Lung microvascular endothelial cell (primary cell): ENCODE results near the gene CD72. TPM values are rescaled to one million over a fixed set of nuclear protein-coding genes. Genes with fewer than 3 reads are reported as not detected.
A peak's percentile ranks its signal among the peaks of the same experiment; 100 is the strongest.

Experiments
- DNase-seq, 2 donors: peaks; one replicate each; pipeline versions ENCODE4 v3.0.0 to v3.0.0-alpha.2; 2010; ENCODE audit warnings: low read depth in 2 of 2
- total RNA-seq: library from RNA; depleted of rRNA; stranded (reverse); fragments of >200 nt; gene quantifications from 2 replicates; pipeline ENCODE4 v1.2.1, GENCODE V29; 2014

The CD72 gene, protein sequence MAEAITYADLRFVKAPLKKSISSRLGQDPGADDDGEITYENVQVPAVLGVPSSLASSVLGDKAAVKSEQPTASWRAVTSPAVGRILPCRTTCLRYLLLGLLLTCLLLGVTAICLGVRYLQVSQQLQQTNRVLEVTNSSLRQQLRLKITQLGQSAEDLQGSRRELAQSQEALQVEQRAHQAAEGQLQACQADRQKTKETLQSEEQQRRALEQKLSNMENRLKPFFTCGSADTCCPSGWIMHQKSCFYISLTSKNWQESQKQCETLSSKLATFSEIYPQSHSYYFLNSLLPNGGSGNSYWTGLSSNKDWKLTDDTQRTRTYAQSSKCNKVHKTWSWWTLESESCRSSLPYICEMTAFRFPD
- under 0.01 TPM in 1 of 2 replicates, not detected in the other for total RNA-seq

DNA sequence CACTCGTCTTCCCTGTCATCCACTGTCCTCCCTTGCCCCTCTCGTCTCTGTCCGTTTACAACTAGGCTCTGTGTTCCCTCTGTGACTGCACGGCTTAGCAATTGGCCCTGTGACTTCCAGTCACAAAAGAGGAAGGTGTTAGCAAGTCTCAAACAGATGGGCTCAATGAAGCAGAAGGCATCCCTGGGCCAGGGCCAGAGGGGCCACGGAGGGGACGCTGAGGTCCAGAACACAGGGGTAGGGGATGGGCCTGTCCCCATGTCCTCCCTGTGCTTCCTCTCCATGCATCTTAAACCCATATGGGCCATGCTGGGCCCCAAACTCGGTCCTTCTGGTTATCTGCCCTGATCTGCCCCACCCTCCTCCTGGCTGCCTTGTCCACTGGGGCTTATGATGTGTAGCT lies at the start of gene CD72:
Gene CD72 (minus strand): TSS at position 89 of the 403 bp plus-strand sequence. CDS start 110 bp downstream, outside the sequence.
- no peak for DNase-seq

DNA sequence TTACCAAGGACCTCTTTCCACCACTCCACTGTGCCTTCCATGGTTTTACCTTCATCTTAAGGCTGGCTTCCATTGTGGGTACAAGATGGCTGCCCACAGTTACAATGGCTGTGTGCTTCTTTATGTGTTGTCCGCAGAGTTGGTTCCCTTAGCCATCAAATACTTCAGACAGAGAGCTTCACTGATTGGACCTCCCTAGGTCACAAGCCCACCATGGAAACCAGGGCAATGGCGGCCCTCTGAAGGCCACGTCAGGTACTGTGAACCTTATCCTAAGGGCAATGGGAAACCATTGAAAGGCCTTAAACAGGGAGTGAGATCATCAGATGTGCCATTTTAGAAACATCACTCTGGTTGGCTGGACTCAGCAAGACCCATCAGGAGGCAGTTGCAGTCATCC lies 49.7 kb upstream of the CD72 start:
- no peak for DNase-seq

DNA sequence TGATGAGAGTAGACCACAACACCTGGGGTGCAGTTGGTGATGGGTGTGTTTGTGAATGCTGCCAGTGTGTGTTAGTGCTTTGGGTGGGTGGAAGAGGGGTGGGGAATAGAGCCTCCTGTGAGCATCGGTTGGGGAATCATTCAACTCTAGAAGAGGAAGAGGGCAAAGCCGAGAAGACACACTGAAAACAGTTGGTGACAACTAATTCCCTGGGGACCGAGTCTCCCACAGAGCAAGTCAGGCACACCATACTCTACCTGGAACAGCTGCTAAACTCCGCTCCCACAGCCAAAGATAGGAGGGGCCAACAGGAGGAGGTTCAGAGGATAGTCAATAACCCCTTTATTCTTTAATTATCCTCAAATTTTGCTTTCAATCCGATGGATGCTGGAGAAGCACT lies 48.3 kb upstream of the CD72 start:
- DNase-seq, result no peak

DNA sequence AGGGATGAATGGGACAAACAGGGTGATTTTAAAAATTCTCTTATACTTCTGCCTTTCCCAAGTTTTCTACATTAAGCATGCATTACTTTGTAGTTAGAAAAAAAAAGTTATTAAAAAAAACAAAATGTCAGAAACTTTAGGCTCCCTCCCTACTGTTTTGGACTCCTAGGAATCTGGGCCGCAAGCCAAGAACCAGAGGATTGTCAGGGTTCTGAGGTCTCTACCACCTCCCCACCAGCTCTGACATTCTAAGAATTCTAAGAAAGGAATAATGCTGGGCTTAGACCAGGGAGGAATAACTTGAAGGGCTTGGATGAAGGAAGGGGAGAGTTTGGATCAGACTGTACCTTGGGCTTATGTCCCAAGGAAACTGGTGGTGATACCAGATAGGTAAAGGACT lies 47.8 kb upstream of the CD72 start:
- no peak for DNase-seq

DNA sequence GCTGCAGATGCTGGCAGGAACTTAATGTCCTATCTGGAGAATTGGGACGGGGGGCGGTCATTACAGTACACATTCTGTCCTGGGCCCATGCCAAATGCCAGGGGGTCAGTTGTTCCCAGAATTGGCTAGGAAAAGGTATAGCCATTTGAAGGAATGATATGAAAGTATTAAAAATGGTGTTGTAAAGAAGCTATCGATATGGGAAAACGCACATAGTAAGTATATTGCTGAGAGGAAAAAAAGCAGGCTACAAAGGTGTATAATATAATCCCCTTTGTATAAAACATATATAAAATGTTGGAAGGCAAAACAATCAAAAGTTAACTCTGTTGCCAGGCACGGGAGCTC lies 47.2 kb upstream of the CD72 start:
- DNase-seq, result no peak

DNA sequence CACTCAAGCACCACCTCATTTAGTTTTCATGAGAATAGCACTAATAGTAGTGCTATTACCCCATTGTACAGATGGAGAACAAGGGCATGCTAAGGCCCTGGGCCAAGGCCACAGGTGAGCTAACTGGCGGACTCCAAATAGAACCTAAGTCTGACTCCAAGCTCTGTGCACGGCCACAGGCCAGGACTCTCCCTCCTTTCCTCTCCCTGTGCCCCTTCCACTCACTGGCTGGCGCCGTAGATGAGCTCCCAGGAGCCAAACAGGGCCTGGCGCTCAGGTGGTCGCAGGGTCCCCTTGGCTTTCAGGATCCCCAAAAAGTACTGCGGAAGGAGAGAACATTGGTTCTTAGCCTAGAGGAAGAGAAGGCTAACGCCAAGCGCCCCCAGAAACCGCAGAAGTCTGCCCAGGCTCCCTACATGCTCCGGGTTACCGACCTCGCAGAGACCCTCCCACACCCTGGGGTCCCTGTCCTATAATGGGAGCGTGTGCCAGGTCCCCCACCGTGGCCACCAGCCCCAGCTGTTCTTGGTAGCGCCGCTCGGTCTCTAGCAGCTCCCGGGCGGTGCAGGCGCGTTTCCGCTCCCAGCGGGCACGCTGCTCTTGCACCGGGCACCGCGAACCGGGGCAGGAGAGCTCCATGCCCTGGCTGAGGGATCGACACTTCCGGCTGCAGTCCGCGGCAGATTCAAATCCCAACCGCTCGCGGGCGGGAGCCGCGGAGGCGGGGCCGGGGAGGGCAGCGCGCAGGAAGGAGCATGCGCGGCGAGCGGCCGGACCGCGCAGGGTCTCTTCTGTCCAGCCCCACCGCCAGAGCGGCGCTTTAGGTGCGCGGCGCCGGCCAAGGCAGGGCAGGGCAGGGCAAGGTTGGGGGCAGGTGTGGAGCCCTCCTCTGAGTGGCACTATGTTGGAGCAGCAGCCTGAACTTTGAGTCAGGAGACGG lies 46.6 kb upstream of the CD72 start, which contains the start of gene ARHGEF39:
Gene ARHGEF39 (minus strand): TSS at position 665 of the 940 bp plus-strand sequence. CDS start 26 bp downstream, at position 639.
- peak; percentile 74 to 79 for DNase-seq

DNA sequence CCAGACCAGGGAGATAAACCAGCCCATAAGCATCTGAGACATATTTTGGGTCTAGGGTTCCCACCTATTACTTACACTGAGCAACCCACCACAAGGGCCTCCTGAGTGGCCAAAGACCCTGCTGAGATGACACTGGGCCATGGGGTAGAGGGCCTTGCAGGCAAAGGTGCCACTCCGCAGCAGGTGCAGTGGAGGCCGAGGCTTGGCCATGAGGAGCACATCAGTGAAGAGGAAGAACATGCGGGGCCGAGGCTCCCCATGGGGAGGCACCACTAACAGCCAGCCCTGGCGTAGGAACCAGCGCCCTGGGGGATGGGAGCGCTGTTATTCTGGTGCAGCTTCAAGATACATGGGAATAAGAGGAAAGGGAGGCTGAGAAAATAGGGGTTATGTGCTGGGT lies 44.2 kb upstream of the CD72 start:
- no peak for DNase-seq

DNA sequence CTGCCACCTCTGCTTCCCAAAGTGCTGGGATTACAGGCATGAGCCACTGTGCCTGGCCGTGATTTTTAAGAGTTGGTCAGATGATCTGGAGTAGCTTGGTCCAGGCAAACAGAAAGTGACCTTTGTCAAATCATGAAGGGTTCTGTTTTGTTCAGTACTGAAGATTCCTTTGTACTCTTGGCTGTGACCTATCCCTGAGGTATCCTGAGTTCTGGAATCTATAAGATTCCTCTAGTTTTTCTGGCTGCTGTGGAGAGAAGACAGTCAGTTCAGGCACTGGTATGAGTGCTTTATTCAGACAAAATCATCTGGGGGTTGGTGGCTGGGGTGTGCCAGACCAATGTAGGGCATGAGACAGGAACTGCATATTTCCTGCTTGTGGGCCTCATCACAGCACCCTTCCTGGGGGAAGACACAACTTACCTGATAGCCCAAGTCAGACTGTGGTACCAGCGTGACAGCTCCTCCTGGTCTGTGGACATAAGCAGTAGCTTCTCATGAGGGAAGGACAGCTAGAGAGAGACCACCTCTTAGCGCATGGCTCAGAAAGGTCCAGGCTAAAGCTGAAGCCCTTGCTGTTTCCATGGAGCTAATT lies 43.6 kb upstream of the CD72 start:
- DNase-seq, result no peak

DNA sequence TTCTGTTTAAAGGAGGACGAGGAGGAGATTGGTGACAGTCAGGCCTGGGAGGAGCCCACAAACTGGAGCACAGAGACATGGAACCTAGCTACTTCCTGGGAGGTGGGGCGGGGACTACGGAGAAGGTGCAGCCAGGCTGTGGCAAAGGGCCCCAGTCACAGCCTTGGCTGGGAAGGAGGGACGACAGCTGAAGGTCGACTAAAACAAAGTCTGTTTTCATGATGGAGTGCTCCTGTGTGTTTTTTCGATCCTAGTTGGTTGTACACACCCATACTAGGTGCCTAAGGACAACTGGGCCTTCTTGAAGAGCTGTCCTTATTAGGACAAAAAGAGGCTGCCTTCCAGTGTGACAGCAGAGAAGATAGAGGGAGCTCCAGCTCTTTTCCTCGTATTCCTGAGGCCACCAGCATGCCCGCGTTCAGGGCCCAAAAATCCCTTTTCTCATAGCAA lies 42.8 kb upstream of the CD72 start:
- peak; percentile 30 to 41 for DNase-seq

DNA sequence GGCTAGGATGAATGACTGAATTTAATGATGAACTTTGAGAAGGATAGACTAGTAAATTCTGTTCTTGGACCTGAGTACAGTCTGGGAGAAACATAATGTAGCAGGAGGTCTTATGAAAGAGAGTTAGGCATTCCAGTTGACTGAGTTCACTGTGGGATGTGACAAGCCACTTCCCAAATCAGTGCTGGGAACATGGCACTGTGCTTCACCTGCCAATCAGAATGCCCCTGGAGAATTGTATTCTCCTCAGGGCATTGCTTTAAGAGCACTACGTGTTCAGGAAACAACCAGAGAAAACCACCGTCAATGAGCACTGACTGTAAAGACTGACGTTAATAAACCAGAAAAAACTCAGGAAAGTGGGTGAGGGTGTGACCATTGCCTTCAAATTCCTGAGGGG lies 41.1 kb upstream of the CD72 start:
- peak in 1 of 2 donors; percentile 62 for DNase-seq

DNA sequence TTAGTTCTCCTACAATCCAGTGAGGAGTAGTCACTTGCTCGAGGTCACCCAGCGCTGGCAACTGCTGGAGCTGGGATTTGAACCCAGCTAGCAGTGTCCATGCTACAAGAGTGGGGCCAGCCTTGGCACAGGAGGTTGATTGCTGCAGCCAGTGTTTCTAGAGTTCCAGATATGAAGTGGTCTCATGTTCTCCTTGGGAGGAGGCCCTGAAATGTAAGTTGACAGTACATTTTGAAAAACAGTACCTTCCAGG lies 40.7 kb upstream of the CD72 start:
- DNase-seq, result peak; percentile 55 to 59

DNA sequence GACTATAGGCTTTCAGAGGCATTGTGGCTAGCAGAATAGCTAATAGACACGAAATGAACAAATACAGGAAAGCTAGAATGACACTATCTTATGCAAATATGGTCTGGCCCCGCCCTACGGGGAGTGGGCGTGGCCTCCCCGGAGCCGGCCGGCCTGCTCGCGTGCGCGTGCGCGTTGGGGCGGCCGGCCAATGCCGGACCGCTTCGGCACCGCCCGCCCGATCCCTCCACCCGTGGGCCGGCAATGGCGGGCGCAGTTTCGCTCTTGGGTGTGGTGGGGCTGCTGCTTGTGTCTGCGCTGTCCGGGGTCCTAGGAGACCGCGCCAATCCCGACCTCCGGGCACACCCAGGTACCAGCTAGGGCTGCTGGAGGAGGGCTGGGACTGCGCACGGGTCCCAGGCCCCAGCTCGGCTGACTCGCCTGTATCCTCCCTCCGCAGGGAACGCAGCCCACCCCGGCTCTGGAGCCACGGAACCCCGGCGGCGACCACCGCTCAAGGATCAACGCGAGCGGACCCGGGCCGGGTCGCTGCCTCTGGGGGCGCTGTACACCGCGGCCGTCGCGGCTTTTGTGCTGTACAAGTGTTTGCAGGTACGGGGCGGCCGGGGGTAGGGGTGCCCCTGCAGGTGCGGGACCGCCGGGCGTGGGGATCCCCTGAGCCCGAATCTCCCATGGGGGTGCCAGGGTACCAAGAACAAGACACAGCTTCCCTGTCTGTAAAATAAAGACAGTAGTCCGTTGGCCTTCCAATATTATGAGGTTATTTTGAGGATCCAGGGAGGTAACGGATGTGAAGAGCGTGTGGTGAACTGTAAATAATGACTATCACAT lies 40.1 kb upstream of the CD72 start, which contains the start of gene CCDC107:
Gene CCDC107 (plus strand): TSS at position 156 of the 831 bp plus-strand sequence. CDS start 88 bp downstream, at position 244.
- peak; percentile 89 to 92 for DNase-seq

DNA sequence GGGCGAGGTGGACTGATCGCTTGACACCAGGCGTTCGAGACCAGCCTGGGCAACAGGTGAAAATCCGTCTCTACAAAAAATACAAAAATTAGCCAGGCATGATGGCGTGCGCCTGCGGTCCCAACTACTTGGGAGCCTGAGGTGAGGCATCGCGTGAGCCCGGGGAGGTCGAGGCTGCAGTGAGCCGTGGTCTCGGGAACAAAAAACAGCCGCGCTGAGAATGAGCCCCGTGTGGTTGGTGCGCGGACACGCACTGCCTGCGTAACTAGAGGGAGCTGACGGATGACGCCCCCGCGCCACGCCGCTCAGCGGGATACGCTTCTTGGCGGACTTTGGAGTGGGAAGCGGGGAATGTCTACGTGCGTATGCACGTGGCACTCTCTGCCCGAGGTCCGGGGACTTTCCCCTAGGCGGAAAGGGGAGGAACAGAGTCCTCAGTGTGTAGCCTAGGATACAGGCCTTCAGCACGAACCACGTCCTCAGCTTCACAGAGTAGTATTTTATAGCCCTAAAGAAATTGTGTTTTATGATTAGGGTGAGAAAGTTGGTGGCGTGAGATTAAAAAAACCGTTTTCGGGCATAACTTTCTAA lies 39.4 kb upstream of the CD72 start, which contains the start of gene RMRP:
Gene RMRP (minus strand): TSS at position 474 of the 591 bp plus-strand sequence.
- peak; percentile 99 to 100 for DNase-seq

DNA sequence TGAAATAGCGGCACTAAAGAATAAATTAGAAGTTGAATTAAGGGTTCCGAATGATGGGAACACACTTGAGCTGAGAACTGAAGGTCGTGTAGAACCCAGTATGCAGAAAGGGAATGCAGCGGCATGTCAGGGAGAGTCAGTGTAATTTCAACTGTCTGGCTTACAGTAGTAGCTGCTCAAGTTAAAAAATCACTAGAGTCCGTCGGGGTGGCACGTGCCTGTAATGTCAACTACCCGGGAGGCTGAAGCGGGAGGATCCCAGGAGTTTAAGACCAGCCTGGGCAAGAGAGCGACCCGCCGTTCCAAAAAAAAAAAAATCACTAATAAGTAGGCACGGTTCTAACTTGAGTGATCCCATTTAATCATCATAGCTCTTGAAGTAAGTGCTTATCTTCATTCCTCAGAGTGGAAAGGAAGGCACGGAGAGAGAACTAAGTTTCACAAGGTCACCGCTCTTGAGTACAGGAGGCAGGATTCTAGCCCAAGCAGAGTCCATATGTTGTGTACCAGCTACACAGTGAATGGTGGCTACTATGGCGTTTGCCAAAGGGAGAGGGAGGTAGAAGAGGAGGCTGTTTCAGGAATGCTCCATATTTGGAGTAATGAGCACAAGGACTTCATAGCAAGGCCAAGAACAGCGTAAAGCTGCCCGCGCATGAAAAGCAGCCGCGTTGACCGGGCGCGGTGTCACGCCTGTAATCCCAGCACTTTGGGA lies 38.8 kb upstream of the CD72 start:
- peak in 1 of 2 donors; percentile 8 for DNase-seq

DNA sequence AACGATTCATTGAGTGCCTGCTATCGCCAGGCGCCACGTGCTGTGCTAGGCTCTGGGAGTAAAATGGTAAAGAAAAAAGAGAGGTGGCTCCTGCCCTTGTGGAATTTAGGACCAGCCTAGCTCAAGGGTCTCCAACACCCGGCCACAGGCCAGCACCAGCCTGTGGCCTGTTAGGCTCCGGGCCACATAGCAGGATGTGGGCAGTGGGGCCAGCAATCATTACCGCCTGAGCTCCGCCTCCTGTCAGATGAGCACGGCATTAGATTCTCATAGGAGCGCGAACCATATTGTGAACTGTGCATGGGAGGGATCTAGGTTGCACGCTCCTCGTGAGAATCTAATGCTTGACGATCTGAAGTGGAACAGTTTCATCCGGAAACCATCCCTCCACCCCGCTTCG lies 38.1 kb upstream of the CD72 start:
- DNase-seq, result no peak

DNA sequence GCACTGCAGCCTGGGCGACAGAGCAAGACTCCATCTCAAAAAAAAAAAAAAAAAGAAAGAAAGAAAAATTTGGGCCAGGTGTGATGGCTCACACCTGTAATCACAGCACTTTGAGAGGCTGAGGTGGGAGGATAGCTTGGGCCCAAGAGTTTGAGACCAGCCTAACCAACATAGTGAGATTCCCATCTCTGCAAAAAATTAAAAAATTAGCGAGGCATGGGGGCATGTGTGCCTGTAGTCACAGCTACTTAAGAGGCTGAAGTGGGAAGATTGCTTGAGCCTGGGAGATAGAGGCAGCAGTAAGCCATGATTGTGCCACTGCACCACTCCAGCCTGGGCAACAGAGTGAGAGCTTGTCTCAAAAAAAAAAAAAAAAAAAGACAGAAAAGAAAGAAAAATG lies 35.4 kb upstream of the CD72 start:
- no peak for DNase-seq

DNA sequence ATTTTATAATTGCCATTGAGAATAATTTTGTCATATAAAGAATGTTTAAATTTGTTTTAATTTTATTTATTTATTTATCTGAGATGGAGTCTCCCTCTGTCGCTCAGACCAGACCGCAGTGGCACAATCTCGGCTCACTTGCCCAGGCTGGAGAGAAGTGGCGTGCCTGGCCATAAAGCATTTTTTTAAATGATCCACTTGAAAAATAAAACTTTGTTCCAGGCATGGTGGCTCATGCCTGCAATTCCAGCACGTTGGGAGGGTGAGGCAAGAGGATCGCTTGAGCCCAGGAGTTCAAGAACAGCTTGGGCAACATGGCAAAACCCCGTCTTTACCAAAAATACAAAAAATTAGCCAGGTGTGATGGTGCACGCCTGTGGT lies 34.6 kb upstream of the CD72 start:
- no peak for DNase-seq

DNA sequence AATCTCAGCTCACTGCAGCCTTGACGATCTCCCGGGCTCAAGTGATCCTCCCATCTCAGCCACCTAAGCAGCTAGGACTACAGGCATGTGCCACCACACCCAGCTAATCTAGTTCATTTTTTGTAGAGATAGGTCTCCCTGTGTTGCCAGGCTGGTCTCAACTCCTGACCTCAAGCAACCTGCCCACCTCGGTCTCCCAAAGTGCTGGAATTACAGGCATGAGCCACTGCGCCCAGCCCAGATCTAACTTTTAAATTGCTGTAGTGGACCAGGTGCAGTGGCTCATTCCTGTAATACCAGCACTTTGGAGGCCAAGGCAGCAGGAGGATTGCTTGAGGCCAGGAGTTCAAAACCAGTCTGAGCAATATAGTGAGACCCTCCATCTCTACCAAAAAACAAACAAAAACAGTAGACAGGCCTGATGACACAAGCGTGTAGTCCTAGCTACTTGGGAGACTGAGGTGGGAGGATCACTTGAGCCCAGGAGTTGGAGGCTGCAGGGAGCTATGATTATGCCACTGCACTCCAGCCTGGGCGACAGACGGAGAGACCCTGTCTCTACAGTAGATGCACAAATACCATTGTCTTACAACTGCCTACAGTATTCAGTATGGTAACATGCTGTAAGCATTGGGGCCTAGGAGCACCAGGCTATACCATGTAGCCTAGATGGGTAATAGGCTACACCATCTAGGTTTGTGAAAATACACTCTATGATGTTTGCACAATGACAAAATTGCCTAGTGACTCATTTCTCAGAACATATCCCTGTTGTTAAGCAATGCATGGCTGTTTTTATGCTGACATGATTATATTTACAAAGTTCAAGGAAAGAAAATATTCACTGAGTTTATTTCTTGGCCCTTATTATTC lies 34.0 kb upstream of the CD72 start:
- DNase-seq, result no peak
